Measurements from ENCODE around the gene CSRNP2. TPM values are rescaled to one million over a fixed set of nuclear protein-coding genes. Genes with fewer than 3 reads are reported as not detected.
"Not testable (repeated sequence)": the region's sequence is repeated elsewhere in the genome, so short reads cannot be mapped to it uniquely, and the experiment has no call there.

The CSRNP2 gene
- total and polyA plus RNA-seq, 2 donors (not counting 1 experiment from before 2014, with no cell fraction given): 19.8 to 21.4 TPM

- Histone ChIP-seq H3K4me2 (ENCODE audit: extremely low read depth, insufficient read depth, low read length) (peak overlapping the region; percentile 92), H3K27me3 (ENCODE audit: control insufficient read depth, insufficient read depth, low read length) (no peaks in the 10 kb centered on the region), H3K79me2 (ENCODE audit: control insufficient read depth, insufficient read depth, low read length) (peaks cover 38% of the 10 kb centered on the region), H3K27ac (ENCODE audit: insufficient read depth, low read length) (peak overlapping the region; percentile 83), H4K20me1 (ENCODE audit: control insufficient read depth, extremely low read depth, insufficient read depth, low read length) (no peaks in the 10 kb centered on the region), H2AFZ (ENCODE audit: low read length) (peak overlapping the region; percentile 1), H3K4me1 (ENCODE audit: control insufficient read depth, extremely low read depth, insufficient read depth, low read length) (peaks cover 3% of the 10 kb centered on the region), H3K9ac (ENCODE audit: insufficient read depth, low read length) (peak overlapping the region; percentile 82), H3K36me3 (ENCODE audit: control insufficient read depth, insufficient read depth, low read length) (no peaks in the 10 kb centered on the region), H3K9me3 (ENCODE audit: control insufficient read depth, insufficient read depth, low read depth, low read length) (no peaks in the 10 kb centered on the region), H3K4me3 (replicated peaks in 1 of 4; ENCODE audit: control extremely low read depth in 1 of 4, insufficient read depth in 1 of 4, low read depth in 3 of 4, low read length in 4 of 4) (peak overlapping the region; percentile 63 to 90 (median 85))
- TF ChIP-seq EZH2 (IDR thresholded peaks at IDR 0.05; ENCODE audit: low read length, missing control alignments) (no peak), CTCF (conservative IDR thresholded peaks at IDR 0.05 in 1 of 2, IDR thresholded peaks at IDR 0.05 in 1 of 2; ENCODE audit: low read depth in 1 of 2, low read length in 2 of 2) (no peak)
- DNase-seq (ENCODE audit: low read depth in 2 of 2): peak; percentile 46 to 54
Observed at GRCh38 chr12:51082561-51083125, 753 bp downstream of the CSRNP2 start.

DNA sequence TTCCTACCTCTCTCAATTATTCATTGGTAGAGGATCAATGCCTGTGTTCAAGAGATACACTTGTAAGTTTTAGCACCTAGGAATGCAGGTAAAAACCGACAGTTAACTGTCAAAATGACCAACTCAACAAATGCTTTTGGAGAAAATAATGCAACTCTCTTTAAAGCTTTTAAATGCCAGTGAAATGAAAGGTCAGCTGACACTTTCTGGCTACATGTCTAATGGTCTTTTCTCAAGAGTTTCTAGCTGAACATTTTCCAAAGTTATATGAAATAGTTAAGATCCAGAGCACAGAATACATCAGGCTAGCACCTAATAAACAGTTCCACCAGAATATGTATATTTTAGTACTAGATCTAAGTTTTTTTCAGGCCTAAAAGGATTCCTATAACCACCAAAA is 2.0 kb downstream of the CSRNP2 start:
- H3K9ac ChIP-seq (ENCODE audit: insufficient read depth, low read length): no peak overlapping the region

GRCh38 chr12:51080136-51080535 is 3.3 kb downstream of the CSRNP2 start:
- no peak overlapping the region for H3K4me2 ChIP-seq (ENCODE audit: extremely low read depth, insufficient read depth, low read length)
- H3K36me3 ChIP-seq (ENCODE audit: control insufficient read depth, insufficient read depth, low read length): no peaks in the 10 kb centered on the region
- DNase-seq (ENCODE audit: low read depth in 2 of 2): no peak
- no peaks in the 10 kb centered on the region for H4K20me1 ChIP-seq (ENCODE audit: control insufficient read depth, extremely low read depth, insufficient read depth, low read length)
- H3K4me3 ChIP-seq (replicated peaks in 1 of 4; ENCODE audit: control extremely low read depth in 1 of 4, insufficient read depth in 1 of 4, low read depth in 3 of 4, low read length in 4 of 4): no peak overlapping the region
- H3K9ac ChIP-seq (ENCODE audit: insufficient read depth, low read length): no peak overlapping the region
- no peaks in the 10 kb centered on the region for H3K9me3 ChIP-seq (ENCODE audit: control insufficient read depth, insufficient read depth, low read depth, low read length)
- no peak overlapping the region for H2AFZ ChIP-seq (ENCODE audit: low read length)
- H3K4me1 ChIP-seq (ENCODE audit: control insufficient read depth, extremely low read depth, insufficient read depth, low read length): peaks cover 3% of the 10 kb centered on the region
- H3K27me3 ChIP-seq (ENCODE audit: control insufficient read depth, insufficient read depth, low read length): no peaks in the 10 kb centered on the region
- no peak overlapping the region for H3K27ac ChIP-seq (ENCODE audit: insufficient read depth, low read length)
- TF ChIP-seq CTCF (conservative IDR thresholded peaks at IDR 0.05 in 1 of 2, IDR thresholded peaks at IDR 0.05 in 1 of 2; ENCODE audit: low read depth in 1 of 2, low read length in 2 of 2) (no peak), EZH2 (IDR thresholded peaks at IDR 0.05; ENCODE audit: low read length, missing control alignments) (no peak)
- H3K79me2 ChIP-seq (ENCODE audit: control insufficient read depth, insufficient read depth, low read length): peaks cover 56% of the 10 kb centered on the region

More for the DNA sequence above, 2.0 kb downstream of the CSRNP2 start:
- no peak for DNase-seq (ENCODE audit: low read depth in 2 of 2)
- TF ChIP-seq EZH2 (IDR thresholded peaks at IDR 0.05; ENCODE audit: low read length, missing control alignments) (no peak), CTCF (conservative IDR thresholded peaks at IDR 0.05 in 1 of 2, IDR thresholded peaks at IDR 0.05 in 1 of 2; ENCODE audit: low read depth in 1 of 2, low read length in 2 of 2) (no peak)
- Histone ChIP-seq H3K36me3 (ENCODE audit: control insufficient read depth, insufficient read depth, low read length) (no peaks in the 10 kb centered on the region), H3K27ac (ENCODE audit: insufficient read depth, low read length) (no peak overlapping the region), H4K20me1 (ENCODE audit: control insufficient read depth, extremely low read depth, insufficient read depth, low read length) (no peaks in the 10 kb centered on the region), H3K27me3 (ENCODE audit: control insufficient read depth, insufficient read depth, low read length) (no peaks in the 10 kb centered on the region), H2AFZ (ENCODE audit: low read length) (no peak overlapping the region), H3K79me2 (ENCODE audit: control insufficient read depth, insufficient read depth, low read length) (peaks cover 48% of the 10 kb centered on the region), H3K4me2 (ENCODE audit: extremely low read depth, insufficient read depth, low read length) (peak overlapping the region; percentile 92), H3K9me3 (ENCODE audit: control insufficient read depth, insufficient read depth, low read depth, low read length) (no peaks in the 10 kb centered on the region), H3K4me3 (replicated peaks in 1 of 4; ENCODE audit: control extremely low read depth in 1 of 4, insufficient read depth in 1 of 4, low read depth in 3 of 4, low read length in 4 of 4) (peak overlapping the region in 3 of 4 experiments; percentile 81 to 90 (median 89)), H3K4me1 (ENCODE audit: control insufficient read depth, extremely low read depth, insufficient read depth, low read length) (peaks cover 3% of the 10 kb centered on the region)

DNA sequence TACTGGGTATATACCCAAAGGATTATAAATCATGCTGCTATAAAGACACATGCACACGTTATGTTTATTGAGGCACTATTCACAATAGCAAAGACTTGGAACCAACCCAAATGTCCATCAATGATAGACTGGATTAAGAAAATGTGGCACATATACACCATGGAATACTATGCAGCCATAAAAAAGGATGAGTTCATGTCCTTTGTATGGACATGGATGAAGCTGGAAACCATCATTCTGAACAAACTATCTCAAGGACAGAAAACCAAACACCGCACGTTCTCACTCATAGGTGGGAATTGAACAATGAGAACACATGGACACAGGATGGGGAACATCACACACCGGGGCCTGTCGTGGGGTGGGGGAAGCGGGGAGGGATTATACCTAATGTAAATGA is 4.5 kb downstream of the CSRNP2 start:
- DNase-seq (ENCODE audit: low read depth in 2 of 2); H4K20me1 ChIP-seq (ENCODE audit: control insufficient read depth, extremely low read depth, insufficient read depth, low read length); H3K27me3 ChIP-seq (ENCODE audit: control insufficient read depth, insufficient read depth, low read length); H2AFZ ChIP-seq (ENCODE audit: low read length); H3K4me2 ChIP-seq (ENCODE audit: extremely low read depth, insufficient read depth, low read length); H3K36me3 ChIP-seq (ENCODE audit: control insufficient read depth, insufficient read depth, low read length); H3K27ac ChIP-seq (ENCODE audit: insufficient read depth, low read length); H3K9me3 ChIP-seq (ENCODE audit: control insufficient read depth, insufficient read depth, low read depth, low read length); H3K4me3 ChIP-seq (replicated peaks in 1 of 4; ENCODE audit: control extremely low read depth in 1 of 4, insufficient read depth in 1 of 4, low read depth in 3 of 4, low read length in 4 of 4); H3K4me1 ChIP-seq (ENCODE audit: control insufficient read depth, extremely low read depth, insufficient read depth, low read length); H3K9ac ChIP-seq (ENCODE audit: insufficient read depth, low read length): not testable (repeated sequence)
- peaks cover 56% of the 10 kb centered on the region for H3K79me2 ChIP-seq (ENCODE audit: control insufficient read depth, insufficient read depth, low read length)

DNA sequence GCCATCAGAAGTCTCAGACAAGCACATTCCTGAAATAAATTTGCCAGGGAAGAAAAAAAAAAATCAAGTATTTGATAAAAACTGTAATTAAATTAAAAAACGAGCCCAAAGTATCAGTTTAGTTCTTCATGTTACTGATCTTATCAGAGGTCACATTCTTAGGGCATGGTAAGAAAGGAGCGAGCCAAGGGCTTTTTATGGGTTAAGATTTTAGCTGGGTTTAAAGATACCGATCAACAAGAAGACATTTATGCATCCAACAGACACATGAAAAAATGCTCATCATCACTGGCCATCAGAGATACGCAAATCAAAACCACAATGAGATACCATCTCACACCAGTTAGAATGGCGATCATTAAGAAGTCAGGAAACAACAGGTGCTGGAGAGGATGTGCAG is 5.0 kb downstream of the CSRNP2 start:
- not testable (repeated sequence) for H3K4me2 ChIP-seq (ENCODE audit: extremely low read depth, insufficient read depth, low read length); H3K27ac ChIP-seq (ENCODE audit: insufficient read depth, low read length); H3K9ac ChIP-seq (ENCODE audit: insufficient read depth, low read length); DNase-seq (ENCODE audit: low read depth in 2 of 2); H3K36me3 ChIP-seq (ENCODE audit: control insufficient read depth, insufficient read depth, low read length); H3K4me1 ChIP-seq (ENCODE audit: control insufficient read depth, extremely low read depth, insufficient read depth, low read length); H2AFZ ChIP-seq (ENCODE audit: low read length); H3K9me3 ChIP-seq (ENCODE audit: control insufficient read depth, insufficient read depth, low read depth, low read length); H3K4me3 ChIP-seq (replicated peaks in 1 of 4; ENCODE audit: control extremely low read depth in 1 of 4, insufficient read depth in 1 of 4, low read depth in 3 of 4, low read length in 4 of 4); H3K27me3 ChIP-seq (ENCODE audit: control insufficient read depth, insufficient read depth, low read length); H4K20me1 ChIP-seq (ENCODE audit: control insufficient read depth, extremely low read depth, insufficient read depth, low read length)
- H3K79me2 ChIP-seq (ENCODE audit: control insufficient read depth, insufficient read depth, low read length): peaks cover 56% of the 10 kb centered on the region

Measured in fibroblast of lung (primary cell).